ENCODE data around the gene DISP1.

DNA sequence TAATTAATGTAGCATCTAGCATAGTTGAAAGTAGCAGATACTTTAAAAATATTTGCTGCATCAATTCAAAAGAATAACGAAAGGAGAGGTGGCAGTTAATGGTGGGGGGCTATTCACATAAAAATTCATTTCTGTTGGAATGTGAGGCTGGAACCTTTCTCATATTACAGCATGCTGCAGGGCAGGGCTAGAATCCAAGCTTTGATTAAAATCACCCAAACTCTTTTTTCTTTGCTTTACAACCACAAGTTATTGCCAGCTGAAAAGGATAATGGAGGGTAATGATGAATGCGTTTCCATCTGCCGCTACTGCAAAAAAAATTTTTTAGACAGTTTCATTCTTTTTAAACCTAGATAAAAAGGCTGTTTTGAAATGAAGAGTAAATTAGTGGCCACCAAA lies 9.8 kb downstream of the DISP1 start:
- TF ChIP-seq POLR2A (IDR thresholded peaks at IDR 0.05) (no peak), POLR2AphosphoS5 (IDR thresholded peaks at IDR 0.05) (no peak)
- TF ChIP-seq, protein P1, sequence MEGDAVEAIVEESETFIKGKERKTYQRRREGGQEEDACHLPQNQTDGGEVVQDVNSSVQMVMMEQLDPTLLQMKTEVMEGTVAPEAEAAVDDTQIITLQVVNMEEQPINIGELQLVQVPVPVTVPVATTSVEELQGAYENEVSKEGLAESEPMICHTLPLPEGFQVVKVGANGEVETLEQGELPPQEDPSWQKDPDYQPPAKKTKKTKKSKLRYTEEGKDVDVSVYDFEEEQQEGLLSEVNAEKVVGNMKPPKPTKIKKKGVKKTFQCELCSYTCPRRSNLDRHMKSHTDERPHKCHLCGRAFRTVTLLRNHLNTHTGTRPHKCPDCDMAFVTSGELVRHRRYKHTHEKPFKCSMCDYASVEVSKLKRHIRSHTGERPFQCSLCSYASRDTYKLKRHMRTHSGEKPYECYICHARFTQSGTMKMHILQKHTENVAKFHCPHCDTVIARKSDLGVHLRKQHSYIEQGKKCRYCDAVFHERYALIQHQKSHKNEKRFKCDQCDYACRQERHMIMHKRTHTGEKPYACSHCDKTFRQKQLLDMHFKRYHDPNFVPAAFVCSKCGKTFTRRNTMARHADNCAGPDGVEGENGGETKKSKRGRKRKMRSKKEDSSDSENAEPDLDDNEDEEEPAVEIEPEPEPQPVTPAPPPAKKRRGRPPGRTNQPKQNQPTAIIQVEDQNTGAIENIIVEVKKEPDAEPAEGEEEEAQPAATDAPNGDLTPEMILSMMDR (IDR thresholded peaks at IDR 0.05) = no peak

Data from prostate gland (tissue), 2 donors.